Measurements from ENCODE around the gene UPF3A.

Gene UPF3A

GRCh38 chr13:114320065-114320464, 38.7 kb downstream of the UPF3A start:
- Histone ChIP-seq H2BK12ac (ENCODE audit: low read length) (no peak overlapping the region), H2AFZ (ENCODE audit: low read length) (no peak overlapping the region), H3K4ac (ENCODE audit: low read length) (no peak overlapping the region), H3K4me2 (ENCODE audit: insufficient read depth, low read length, poor library complexity, severe bottlenecking) (no peak overlapping the region), H3K14ac (ENCODE audit: low read length) (no peak overlapping the region), H3K9ac (ENCODE audit: low read depth, low read length, poor library complexity) (no peak overlapping the region), H3K4me1 (ENCODE audit: control insufficient read depth in 2 of 2, insufficient read depth in 1 of 2, low read depth in 1 of 2, low read length in 2 of 2) (peaks cover 0 to 10% of the 10 kb centered on the region in 2 donors), H3K79me1 (ENCODE audit: low read depth, low read length) (peaks cover 8% of the 10 kb centered on the region), H3K4me3 (ENCODE audit: low read length in 2 of 2) (no peak overlapping the region), H2BK120ac (ENCODE audit: low read depth, low read length) (no peak overlapping the region), H3K36me3 (replicated peaks in 1 of 2; ENCODE audit: control insufficient read depth in 2 of 2, insufficient read depth in 2 of 2, low read length in 2 of 2) (peaks cover 26 to 97% of the 10 kb centered on the region in 2 donors), H4K8ac (ENCODE audit: low read depth, low read length) (no peak overlapping the region), H3K27me3 (ENCODE audit: control insufficient read depth in 3 of 3, insufficient read depth in 3 of 3, low read depth in 1 of 3, low read length in 3 of 3) (no peaks in the 10 kb centered on the region), H3K18ac (ENCODE audit: low read length) (no peak overlapping the region), H2AK5ac (ENCODE audit: low read depth, low read length) (no peak overlapping the region), H3K9me3 (replicated peaks in 1 of 2; ENCODE audit: control insufficient read depth in 2 of 2, insufficient read depth in 1 of 2, low read depth in 1 of 2, low read length in 2 of 2) (peaks cover 0 to 46% of the 10 kb centered on the region in 2 donors), H3K27ac (replicated peaks; ENCODE audit: low read length) (no peak overlapping the region), H2BK5ac (ENCODE audit: low read length) (no peak overlapping the region), H3K23ac (ENCODE audit: low read depth, low read length, poor library complexity) (no peak overlapping the region), H4K91ac (ENCODE audit: low read depth, low read length, poor library complexity) (no peak overlapping the region), H2BK15ac (ENCODE audit: low read length) (no peak overlapping the region)
- no peak for DNase-seq (ENCODE audit: low spot score)

GRCh38 chr13:114321256-114321655, 39.9 kb downstream of the UPF3A start:
- H3K9ac ChIP-seq (ENCODE audit: low read depth, low read length, poor library complexity), result no peak overlapping the region
- H3K4me1 ChIP-seq (ENCODE audit: control insufficient read depth in 2 of 2, insufficient read depth in 1 of 2, low read depth in 1 of 2, low read length in 2 of 2), result peaks cover 0 to 6% of the 10 kb centered on the region in 2 donors
- peaks cover 34 to 98% of the 10 kb centered on the region in 2 donors for H3K36me3 ChIP-seq (replicated peaks in 1 of 2; ENCODE audit: control insufficient read depth in 2 of 2, insufficient read depth in 2 of 2, low read length in 2 of 2)
- H2BK120ac ChIP-seq (ENCODE audit: low read depth, low read length), result no peak overlapping the region
- no peaks in the 10 kb centered on the region for H3K27me3 ChIP-seq (ENCODE audit: control insufficient read depth in 3 of 3, insufficient read depth in 3 of 3, low read depth in 1 of 3, low read length in 3 of 3)
- H4K8ac ChIP-seq (ENCODE audit: low read depth, low read length), result no peak overlapping the region
- no peak overlapping the region for H2BK15ac ChIP-seq (ENCODE audit: low read length)
- H2BK5ac ChIP-seq (ENCODE audit: low read length), result no peak overlapping the region
- no peak for DNase-seq (ENCODE audit: low spot score)
- H2AK5ac ChIP-seq (ENCODE audit: low read depth, low read length), result no peak overlapping the region
- H3K4me3 ChIP-seq (ENCODE audit: low read length in 2 of 2), result no peak overlapping the region
- no peak overlapping the region for H2BK12ac ChIP-seq (ENCODE audit: low read length)
- H3K14ac ChIP-seq (ENCODE audit: low read length), result no peak overlapping the region
- H3K18ac ChIP-seq (ENCODE audit: low read length), result no peak overlapping the region
- no peak overlapping the region for H3K4me2 ChIP-seq (ENCODE audit: insufficient read depth, low read length, poor library complexity, severe bottlenecking)
- H3K27ac ChIP-seq (replicated peaks; ENCODE audit: low read length), result no peak overlapping the region
- peaks cover 6% of the 10 kb centered on the region for H3K79me1 ChIP-seq (ENCODE audit: low read depth, low read length)
- no peak overlapping the region for H3K23ac ChIP-seq (ENCODE audit: low read depth, low read length, poor library complexity)
- no peak overlapping the region for H3K4ac ChIP-seq (ENCODE audit: low read length)
- H3K9me3 ChIP-seq (replicated peaks in 1 of 2; ENCODE audit: control insufficient read depth in 2 of 2, insufficient read depth in 1 of 2, low read depth in 1 of 2, low read length in 2 of 2), result peaks cover 0 to 46% of the 10 kb centered on the region in 2 donors
- H2AFZ ChIP-seq (ENCODE audit: low read length), result no peak overlapping the region
- no peak overlapping the region for H4K91ac ChIP-seq (ENCODE audit: low read depth, low read length, poor library complexity)
- WGBS, 2 donors (ENCODE audit: extremely low coverage in 2 of 2, insufficient read length in 2 of 2, insufficient replicate concordance in 1 of 2), result no CpG with 5 or more reads among the region's 3 CpGs

GRCh38 chr13:114323349-114323748, 41.9 kb downstream of the UPF3A start:
- Histone ChIP-seq H2AFZ (ENCODE audit: low read length) (no peak overlapping the region), H3K18ac (ENCODE audit: low read length) (no peak overlapping the region), H4K8ac (ENCODE audit: low read depth, low read length) (no peak overlapping the region), H4K91ac (ENCODE audit: low read depth, low read length, poor library complexity) (no peak overlapping the region), H3K27me3 (ENCODE audit: control insufficient read depth in 3 of 3, insufficient read depth in 3 of 3, low read depth in 1 of 3, low read length in 3 of 3) (no peaks in the 10 kb centered on the region), H3K9ac (ENCODE audit: low read depth, low read length, poor library complexity) (no peak overlapping the region), H3K4me1 (ENCODE audit: control insufficient read depth in 2 of 2, insufficient read depth in 1 of 2, low read depth in 1 of 2, low read length in 2 of 2) (no peaks in the 10 kb centered on the region), H2BK12ac (ENCODE audit: low read length) (no peak overlapping the region), H3K14ac (ENCODE audit: low read length) (no peak overlapping the region), H2AK5ac (ENCODE audit: low read depth, low read length) (no peak overlapping the region), H2BK15ac (ENCODE audit: low read length) (no peak overlapping the region), H3K4me3 (ENCODE audit: low read length in 2 of 2) (no peak overlapping the region), H3K23ac (ENCODE audit: low read depth, low read length, poor library complexity) (no peak overlapping the region), H3K9me3 (replicated peaks in 1 of 2; ENCODE audit: control insufficient read depth in 2 of 2, insufficient read depth in 1 of 2, low read depth in 1 of 2, low read length in 2 of 2) (peaks cover 0 to 46% of the 10 kb centered on the region in 2 donors), H3K36me3 (replicated peaks in 1 of 2; ENCODE audit: control insufficient read depth in 2 of 2, insufficient read depth in 2 of 2, low read length in 2 of 2) (peaks cover 34 to 98% of the 10 kb centered on the region in 2 donors), H3K79me1 (ENCODE audit: low read depth, low read length) (peaks cover 5% of the 10 kb centered on the region), H3K4ac (ENCODE audit: low read length) (no peak overlapping the region), H3K4me2 (ENCODE audit: insufficient read depth, low read length, poor library complexity, severe bottlenecking) (no peak overlapping the region), H2BK5ac (ENCODE audit: low read length) (no peak overlapping the region), H3K27ac (replicated peaks; ENCODE audit: low read length) (no peak overlapping the region), H2BK120ac (ENCODE audit: low read depth, low read length) (no peak overlapping the region)
- no peak for DNase-seq (ENCODE audit: low spot score)
- no CpG with 5 or more reads among the region's 2 CpGs for WGBS, 2 donors (ENCODE audit: extremely low coverage in 2 of 2, insufficient read length in 2 of 2, insufficient replicate concordance in 1 of 2)

- H3K27ac ChIP-seq (replicated peaks; ENCODE audit: low read length), result no peak overlapping the region
- H3K9ac ChIP-seq (ENCODE audit: low read depth, low read length, poor library complexity), result no peak overlapping the region
Measured at GRCh38 chr13:114324334-114324733, 42.9 kb downstream of the UPF3A start.

More at GRCh38 chr13:114324334-114324733, 42.9 kb downstream of the UPF3A start:
- no peak overlapping the region for H2AFZ ChIP-seq (ENCODE audit: low read length)
- no peak overlapping the region for H3K18ac ChIP-seq (ENCODE audit: low read length)
- no peak overlapping the region for H4K8ac ChIP-seq (ENCODE audit: low read depth, low read length)
- no peak overlapping the region for H2BK12ac ChIP-seq (ENCODE audit: low read length)
- H3K27me3 ChIP-seq (ENCODE audit: control insufficient read depth in 3 of 3, insufficient read depth in 3 of 3, low read depth in 1 of 3, low read length in 3 of 3), result no peaks in the 10 kb centered on the region
- peaks cover 0 to 41% of the 10 kb centered on the region in 2 donors for H3K9me3 ChIP-seq (replicated peaks in 1 of 2; ENCODE audit: control insufficient read depth in 2 of 2, insufficient read depth in 1 of 2, low read depth in 1 of 2, low read length in 2 of 2)
- H3K4ac ChIP-seq (ENCODE audit: low read length), result no peak overlapping the region
- H3K36me3 ChIP-seq (replicated peaks in 1 of 2; ENCODE audit: control insufficient read depth in 2 of 2, insufficient read depth in 2 of 2, low read length in 2 of 2), result peaks cover 33 to 94% of the 10 kb centered on the region in 2 donors
- H3K79me1 ChIP-seq (ENCODE audit: low read depth, low read length), result peaks cover 5% of the 10 kb centered on the region
- H2BK120ac ChIP-seq (ENCODE audit: low read depth, low read length), result no peak overlapping the region
- H2BK15ac ChIP-seq (ENCODE audit: low read length), result no peak overlapping the region
- H3K23ac ChIP-seq (ENCODE audit: low read depth, low read length, poor library complexity), result no peak overlapping the region
- WGBS, 2 donors (ENCODE audit: extremely low coverage in 2 of 2, insufficient read length in 2 of 2, insufficient replicate concordance in 1 of 2), result no CpG with 5 or more reads among the region's 4 CpGs
- no peak overlapping the region for H4K91ac ChIP-seq (ENCODE audit: low read depth, low read length, poor library complexity)
- no peak overlapping the region for H2BK5ac ChIP-seq (ENCODE audit: low read length)
- no peak overlapping the region for H3K4me2 ChIP-seq (ENCODE audit: insufficient read depth, low read length, poor library complexity, severe bottlenecking)
- DNase-seq (ENCODE audit: low spot score), result no peak
- no peak overlapping the region for H3K4me3 ChIP-seq (ENCODE audit: low read length in 2 of 2)
- no peak overlapping the region for H2AK5ac ChIP-seq (ENCODE audit: low read depth, low read length)
- H3K14ac ChIP-seq (ENCODE audit: low read length), result no peak overlapping the region
- no peaks in the 10 kb centered on the region for H3K4me1 ChIP-seq (ENCODE audit: control insufficient read depth in 2 of 2, insufficient read depth in 1 of 2, low read depth in 1 of 2, low read length in 2 of 2)
